Fibroblast of the aortic adventitia (primary cell): ENCODE measurements around the gene CCDC69. TPM values are rescaled to one million over a fixed set of nuclear protein-coding genes. Genes with fewer than 3 reads are reported as not detected.
"Not testable (repeated sequence)": the region's sequence is repeated elsewhere in the genome, so short reads cannot be mapped to it uniquely, and the experiment has no call there.

Source experiments
- DNase-seq: peaks from one replicate; pipeline ENCODE4 v3.0.0-alpha.2; 2010; ENCODE audit warnings: low read depth
- H3K4me3 ChIP-seq: 2 replicates; pipeline ENCODE4 v1.5.1; 2011; ENCODE audit warnings: low read depth, mild to moderate bottlenecking, control low read depth, low read length, moderate library complexity
- total RNA-seq: library from RNA; depleted of rRNA; stranded (reverse); fragments of >200 nt; gene quantifications from 2 replicates; pipeline ENCODE4 v1.2.3, GENCODE V29; 2012; ENCODE audit warnings: low replicate concordance
- TF ChIP-seq, protein P1 (sequence below): IDR thresholded peaks from 2 replicates; pipeline ENCODE4 v1.5.1; 2011; ENCODE audit warnings: mild to moderate bottlenecking, low read length, control low read depth, inconsistent platforms; ENCODE audit not compliant: insufficient read depth

The CCDC69 gene
- total RNA-seq, 1 donor: 1.5 TPM

- TF ChIP-seq, protein P1, sequence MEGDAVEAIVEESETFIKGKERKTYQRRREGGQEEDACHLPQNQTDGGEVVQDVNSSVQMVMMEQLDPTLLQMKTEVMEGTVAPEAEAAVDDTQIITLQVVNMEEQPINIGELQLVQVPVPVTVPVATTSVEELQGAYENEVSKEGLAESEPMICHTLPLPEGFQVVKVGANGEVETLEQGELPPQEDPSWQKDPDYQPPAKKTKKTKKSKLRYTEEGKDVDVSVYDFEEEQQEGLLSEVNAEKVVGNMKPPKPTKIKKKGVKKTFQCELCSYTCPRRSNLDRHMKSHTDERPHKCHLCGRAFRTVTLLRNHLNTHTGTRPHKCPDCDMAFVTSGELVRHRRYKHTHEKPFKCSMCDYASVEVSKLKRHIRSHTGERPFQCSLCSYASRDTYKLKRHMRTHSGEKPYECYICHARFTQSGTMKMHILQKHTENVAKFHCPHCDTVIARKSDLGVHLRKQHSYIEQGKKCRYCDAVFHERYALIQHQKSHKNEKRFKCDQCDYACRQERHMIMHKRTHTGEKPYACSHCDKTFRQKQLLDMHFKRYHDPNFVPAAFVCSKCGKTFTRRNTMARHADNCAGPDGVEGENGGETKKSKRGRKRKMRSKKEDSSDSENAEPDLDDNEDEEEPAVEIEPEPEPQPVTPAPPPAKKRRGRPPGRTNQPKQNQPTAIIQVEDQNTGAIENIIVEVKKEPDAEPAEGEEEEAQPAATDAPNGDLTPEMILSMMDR: no peak
- no peak overlapping the region for H3K4me3 ChIP-seq
- DNase-seq: no peak
Observed at GRCh38 chr5:151259931-151260330, 36.0 kb upstream of the CCDC69 start.

GRCh38 chr5:151258816-151259215 lies 34.9 kb upstream of the CCDC69 start:
- DNase-seq: no peak
- TF ChIP-seq, protein P1: no peak
- no peak overlapping the region for H3K4me3 ChIP-seq

- no peak overlapping the region for H3K4me3 ChIP-seq
- no peak for DNase-seq
- TF ChIP-seq, protein P1: no peak
Observed at GRCh38 chr5:151258201-151258611, 34.3 kb upstream of the CCDC69 start.

GRCh38 chr5:151257731-151258181 lies 33.9 kb upstream of the CCDC69 start:
- DNase-seq: no peak
- TF ChIP-seq, protein P1: no peak
- no peak overlapping the region for H3K4me3 ChIP-seq

GRCh38 chr5:151255621-151256286 lies 31.9 kb upstream of the CCDC69 start:
- TF ChIP-seq, protein P1: no peak

DNA sequence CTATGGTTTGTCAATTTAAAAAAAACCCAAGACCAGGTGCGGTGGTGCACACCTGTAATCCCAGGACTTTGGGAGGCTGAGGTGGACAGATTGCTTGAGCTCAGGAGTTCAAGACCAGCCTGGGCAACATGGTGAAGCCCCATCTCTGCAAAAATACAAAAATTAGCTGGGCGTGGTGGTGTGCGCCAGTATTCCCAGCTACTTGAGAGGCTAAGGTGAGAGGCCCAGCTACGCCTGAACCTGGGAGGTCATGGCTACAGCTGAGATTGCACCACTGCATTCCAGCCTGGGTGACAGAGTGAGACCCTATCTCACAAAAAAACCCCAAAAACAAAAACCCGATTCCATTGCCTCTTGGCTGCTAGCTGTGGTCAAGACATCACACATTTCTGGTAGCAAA lies 31.1 kb upstream of the CCDC69 start:
- H3K4me3 ChIP-seq, DNase-seq: not testable (repeated sequence)

More at GRCh38 chr5:151255621-151256286, 31.9 kb upstream of the CCDC69 start:
- no peak overlapping the region for H3K4me3 ChIP-seq
- no peak for DNase-seq

- TF ChIP-seq, protein P1: no peak
- H3K4me3 ChIP-seq: no peak overlapping the region
- no peak for DNase-seq
Observed at GRCh38 chr5:151254556-151254955, 30.7 kb upstream of the CCDC69 start.
